Measurements from ENCODE around the gene SGPP2. TPM values are rescaled to one million over a fixed set of nuclear protein-coding genes. Genes with fewer than 3 reads are reported as not detected.

SGPP2 gene
- total and polyA plus RNA-seq, 12 donors: 0.17 to 33.7 (median 12.4) TPM

DNA sequence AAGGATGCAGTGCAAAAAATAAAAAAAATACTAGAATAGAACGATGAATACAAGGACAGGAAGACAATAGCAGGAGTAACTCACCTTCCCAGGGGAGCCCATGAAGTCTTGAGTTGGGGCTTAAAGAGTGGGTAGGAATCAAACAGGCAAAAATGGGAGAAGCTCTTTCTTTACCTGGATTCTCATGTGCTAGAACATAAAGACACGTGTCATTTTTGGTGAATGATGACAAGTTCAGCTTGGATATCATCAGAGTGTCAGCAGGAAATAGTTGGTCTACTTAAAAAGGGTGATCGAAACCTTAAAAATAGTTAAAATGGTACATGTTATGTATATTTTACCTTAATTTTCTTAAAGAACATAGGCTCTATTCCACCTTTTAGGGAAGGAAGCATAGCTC is 5.7 kb downstream of the SGPP2 start:
- intact Hi-C loops (cut with DNase I): no loop called here
- TF ChIP-seq, protein P1, sequence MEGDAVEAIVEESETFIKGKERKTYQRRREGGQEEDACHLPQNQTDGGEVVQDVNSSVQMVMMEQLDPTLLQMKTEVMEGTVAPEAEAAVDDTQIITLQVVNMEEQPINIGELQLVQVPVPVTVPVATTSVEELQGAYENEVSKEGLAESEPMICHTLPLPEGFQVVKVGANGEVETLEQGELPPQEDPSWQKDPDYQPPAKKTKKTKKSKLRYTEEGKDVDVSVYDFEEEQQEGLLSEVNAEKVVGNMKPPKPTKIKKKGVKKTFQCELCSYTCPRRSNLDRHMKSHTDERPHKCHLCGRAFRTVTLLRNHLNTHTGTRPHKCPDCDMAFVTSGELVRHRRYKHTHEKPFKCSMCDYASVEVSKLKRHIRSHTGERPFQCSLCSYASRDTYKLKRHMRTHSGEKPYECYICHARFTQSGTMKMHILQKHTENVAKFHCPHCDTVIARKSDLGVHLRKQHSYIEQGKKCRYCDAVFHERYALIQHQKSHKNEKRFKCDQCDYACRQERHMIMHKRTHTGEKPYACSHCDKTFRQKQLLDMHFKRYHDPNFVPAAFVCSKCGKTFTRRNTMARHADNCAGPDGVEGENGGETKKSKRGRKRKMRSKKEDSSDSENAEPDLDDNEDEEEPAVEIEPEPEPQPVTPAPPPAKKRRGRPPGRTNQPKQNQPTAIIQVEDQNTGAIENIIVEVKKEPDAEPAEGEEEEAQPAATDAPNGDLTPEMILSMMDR (IDR thresholded peaks at IDR 0.05): no peak
- no peak for TF ChIP-seq POLR2A (IDR thresholded peaks at IDR 0.05)
- DNase-seq: no peak
- H3K9me3 ChIP-seq (replicated peaks in 1 of 3): no peaks in the 10 kb centered on the region
- peaks cover 3 to 4% of the 10 kb centered on the region in 2 donors for H3K4me1 ChIP-seq (replicated peaks in 1 of 2)
- no peaks in the 10 kb centered on the region for H3K36me3 ChIP-seq (replicated peaks in 1 of 2)
- H3K27me3 ChIP-seq: no peaks in the 10 kb centered on the region
- no peak overlapping the region for H3K27ac ChIP-seq
- 82 to 90% (median 85%) methylated on average over 3 of the region's 3 CpGs for WGBS, 4 donors
- H3K4me3 ChIP-seq: no peak overlapping the region

DNA sequence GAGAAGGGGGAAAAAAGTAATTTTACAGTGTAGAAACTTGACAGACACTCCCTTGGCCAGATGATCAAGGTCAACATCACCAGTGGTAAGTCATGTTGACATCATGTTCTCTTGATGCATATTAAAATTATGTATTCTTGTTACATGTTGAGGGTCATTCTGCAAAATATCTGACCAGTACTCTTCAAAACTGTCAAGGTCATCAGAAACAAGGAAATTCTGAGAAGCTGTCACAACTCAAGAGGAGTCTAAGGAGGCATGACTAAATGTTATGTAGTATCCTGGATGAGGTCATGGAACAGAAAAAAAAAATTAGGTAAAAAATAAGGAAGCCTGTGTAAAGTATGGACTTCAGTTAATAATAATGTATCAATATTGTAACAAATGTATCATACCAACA is 6.3 kb downstream of the SGPP2 start:
- Histone ChIP-seq H3K4me1 (replicated peaks in 1 of 2) (peaks cover 3 to 4% of the 10 kb centered on the region in 2 donors), H3K27me3 (no peaks in the 10 kb centered on the region), H3K4me3 (no peak overlapping the region), H3K9me3 (replicated peaks in 1 of 3) (no peaks in the 10 kb centered on the region), H3K36me3 (replicated peaks in 1 of 2) (no peaks in the 10 kb centered on the region), H3K27ac (no peak overlapping the region)
- TF ChIP-seq, protein P1 (IDR thresholded peaks at IDR 0.05): no peak
- TF ChIP-seq POLR2A (IDR thresholded peaks at IDR 0.05): no peak
- intact Hi-C loops (cut with DNase I): no loop called here
- DNase-seq: no peak

DNA sequence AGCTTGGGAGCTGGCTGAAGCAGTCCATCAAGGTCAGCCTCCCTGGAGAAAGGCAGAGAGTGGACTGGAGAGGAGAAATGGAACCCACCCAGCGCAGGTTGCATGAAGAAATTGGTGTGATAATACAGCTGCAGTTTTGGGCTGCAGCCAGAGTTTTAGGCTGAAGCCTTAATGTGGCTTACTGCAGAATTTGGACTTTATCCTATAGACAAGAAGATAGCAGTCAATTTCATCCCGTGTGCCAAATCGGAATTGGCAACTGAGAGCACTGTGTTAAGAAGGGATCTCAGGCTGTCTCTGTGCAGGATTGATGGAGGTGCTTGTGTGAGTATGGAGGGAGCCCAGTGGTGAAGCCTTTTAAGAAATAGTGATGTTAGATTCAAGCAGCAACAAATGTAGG is 7.5 kb downstream of the SGPP2 start:
- Histone ChIP-seq H3K4me3 (no peak overlapping the region), H3K9me3 (replicated peaks in 1 of 3) (no peaks in the 10 kb centered on the region), H3K27ac (no peak overlapping the region), H3K36me3 (replicated peaks in 1 of 2) (no peaks in the 10 kb centered on the region), H3K4me1 (replicated peaks in 1 of 2) (peaks cover 3 to 4% of the 10 kb centered on the region in 2 donors), H3K27me3 (no peaks in the 10 kb centered on the region)
- no peak for DNase-seq
- WGBS, 4 donors: 78 to 91% (median 83%) methylated on average over 3 of the region's 3 CpGs
- intact Hi-C loops (cut with DNase I): no loop called here
- TF ChIP-seq, protein P1 (IDR thresholded peaks at IDR 0.05): no peak
- no peak for TF ChIP-seq POLR2A (IDR thresholded peaks at IDR 0.05)

DNA sequence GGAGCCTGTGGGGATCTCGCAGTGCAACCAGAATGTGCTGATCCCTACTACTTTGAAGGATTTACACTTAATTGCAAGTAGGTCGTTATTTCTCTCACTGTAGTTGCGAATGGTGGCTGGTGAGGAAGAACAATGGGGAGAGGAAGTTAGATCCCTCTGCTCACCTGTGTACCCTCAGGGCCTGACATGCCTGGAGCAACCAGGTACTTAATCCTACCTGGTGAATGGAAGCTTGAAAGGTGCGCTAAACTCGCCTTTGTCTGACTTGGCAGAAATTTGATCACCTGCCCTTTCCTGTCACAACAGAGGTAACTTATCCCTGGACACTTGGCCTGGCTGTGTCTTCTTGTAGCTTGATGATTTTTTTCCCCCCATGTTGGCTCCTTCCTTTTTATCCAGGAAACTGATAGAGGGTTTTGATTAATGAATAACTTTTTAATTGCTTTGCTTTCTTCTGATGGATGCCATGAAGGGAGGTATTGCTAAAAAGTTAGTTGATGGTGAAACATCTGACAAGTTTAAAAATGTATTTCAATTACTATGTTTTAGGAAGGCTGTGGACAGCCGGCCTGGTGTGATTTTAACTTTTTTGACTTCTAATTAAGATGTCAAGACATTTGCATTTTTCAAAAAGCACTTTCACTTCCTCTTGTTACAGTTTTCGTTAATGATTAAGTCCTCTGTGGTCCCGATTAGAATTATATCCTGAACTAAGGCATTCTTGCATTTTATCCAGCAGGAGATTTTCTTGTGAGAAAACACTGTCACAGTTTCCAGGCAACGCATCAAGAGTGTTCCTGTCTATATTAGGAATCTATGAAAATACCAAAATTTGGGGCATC is 9.2 kb downstream of the SGPP2 start:
- DNase-seq: no peak
- TF ChIP-seq, protein P1 (IDR thresholded peaks at IDR 0.05): no peak
- TF ChIP-seq POLR2A (IDR thresholded peaks at IDR 0.05): no peak

More for the DNA sequence above, 9.2 kb downstream of the SGPP2 start:
- 70 to 86% (median 76%) methylated on average over 9 of the region's 9 CpGs for WGBS, 4 donors
- Histone ChIP-seq H3K36me3 (replicated peaks in 1 of 2) (no peaks in the 10 kb centered on the region), H3K4me1 (replicated peaks in 1 of 2) (peaks cover 0 to 4% of the 10 kb centered on the region in 2 donors), H3K27ac (no peak overlapping the region), H3K9me3 (replicated peaks in 1 of 3) (no peaks in the 10 kb centered on the region), H3K27me3 (no peaks in the 10 kb centered on the region), H3K4me3 (no peak overlapping the region)
- intact Hi-C loops (cut with DNase I): no loop called here

Measured in adrenal gland (tissue), 12 donors.